ENCODE measurements around the gene RPS6KB2.

The RPS6KB2 gene

GRCh38 chr11:67429038-67429668, 859 bp downstream of the RPS6KB2 start:
- FAIRE-seq (no peak), DNase-seq (ENCODE audit: low spot score) (no peak)

- FAIRE-seq = no peak
- DNase-seq (ENCODE audit: low spot score) = no peak
Measured at GRCh38 chr11:67429722-67430121, 1.4 kb downstream of the RPS6KB2 start.

GRCh38 chr11:67431346-67432249, 3.3 kb downstream of the RPS6KB2 start:
- DNase-seq (ENCODE audit: low spot score) (no peak), FAIRE-seq (no peak)

GRCh38 chr11:67432655-67433349, 4.5 kb downstream of the RPS6KB2 start:
- DNase-seq (ENCODE audit: low spot score) = no peak
- FAIRE-seq = no peak

GRCh38 chr11:67433536-67434394, 5.5 kb downstream of the RPS6KB2 start:
- DNase-seq (ENCODE audit: low spot score) = no peak
- FAIRE-seq = no peak

- no peak for DNase-seq (ENCODE audit: low spot score)
- no peak for FAIRE-seq
Measured at GRCh38 chr11:67434395-67434881, 6.1 kb downstream of the RPS6KB2 start.

- no peak for DNase-seq (ENCODE audit: low spot score)
- no peak for FAIRE-seq
Measured at GRCh38 chr11:67435031-67435726, 6.9 kb downstream of the RPS6KB2 start.

GRCh38 chr11:67435727-67436458, 7.6 kb downstream of the RPS6KB2 start:
- FAIRE-seq (no peak), DNase-seq (ENCODE audit: low spot score) (no peak)

- FAIRE-seq (no peak), DNase-seq (ENCODE audit: low spot score) (peak; percentile 37)
Measured at GRCh38 chr11:67436459-67437081, 8.3 kb downstream of the RPS6KB2 start.

GRCh38 chr11:67437082-67437808, 9.0 kb downstream of the RPS6KB2 start, which contains the start of gene PTPRCAP:
Gene PTPRCAP (minus strand): TSS chr11:67437682. CDS start chr11:67437619, 63 bp downstream.
- no peak for DNase-seq (ENCODE audit: low spot score)

GRCh38 chr11:67437809-67438157, 9.5 kb downstream of the RPS6KB2 start:
- no peak for FAIRE-seq
- DNase-seq (ENCODE audit: low spot score) = no peak

More at GRCh38 chr11:67437082-67437808, 9.0 kb downstream of the RPS6KB2 start, which contains the start of gene PTPRCAP:
- no peak for FAIRE-seq

- FAIRE-seq = no peak
- DNase-seq (ENCODE audit: low spot score) = no peak
Measured at GRCh38 chr11:67438158-67438902, 10.0 kb downstream of the RPS6KB2 start.

GRCh38 chr11:67439321-67440228, 11.3 kb downstream of the RPS6KB2 start:
- DNase-seq (ENCODE audit: low spot score) (no peak), FAIRE-seq (peak; percentile 17)

- FAIRE-seq (no peak), DNase-seq (ENCODE audit: low spot score) (no peak)
Measured at GRCh38 chr11:67440229-67441097, 12.2 kb downstream of the RPS6KB2 start.

GRCh38 chr11:67441098-67441563, 12.8 kb downstream of the RPS6KB2 start:
- DNase-seq (ENCODE audit: low spot score) (no peak), FAIRE-seq (no peak)
